ENCODE data around the gene E2F7.

- TF ChIP-seq CTCF (IDR thresholded peaks at IDR 0.05; ENCODE audit: insufficient read depth, low read depth, low read length), result no peak
- TF ChIP-seq EZH2 (IDR thresholded peaks at IDR 0.05; ENCODE audit: insufficient read depth, low read length), result no peak
These were observed 88.5 kb downstream of the E2F7 start for GRCh38 chr12:76976777-76977382.
